Epithelial cell of proximal tubule (primary cell): ENCODE data around the gene GIPC1. TPM values are rescaled to one million over a fixed set of nuclear protein-coding genes. Genes with fewer than 3 reads are reported as not detected.

Experiments
- DNase-seq: peaks from one replicate; pipeline ENCODE4 v3.0.0-alpha.2; 2011; ENCODE audit warnings: low read depth
- H3K4me3 ChIP-seq: 2 replicates; pipeline ENCODE4 v1.5.1; 2011; ENCODE audit warnings: low read depth, mild to moderate bottlenecking, low read length
- total RNA-seq: library from RNA; depleted of rRNA; stranded (reverse); fragments of >200 nt; gene quantifications from 2 replicates; pipeline ENCODE4 v1.2.3, GENCODE V29; 2015
- TF ChIP-seq, protein P1 (sequence below): conservative IDR thresholded peaks from 2 replicates; pipeline ENCODE4 v1.5.1; 2012; ENCODE audit warnings: low read depth, mild to moderate bottlenecking, low read length

The GIPC1 gene
- total RNA-seq, 1 donor from 2014 or later = 218 TPM

DNA sequence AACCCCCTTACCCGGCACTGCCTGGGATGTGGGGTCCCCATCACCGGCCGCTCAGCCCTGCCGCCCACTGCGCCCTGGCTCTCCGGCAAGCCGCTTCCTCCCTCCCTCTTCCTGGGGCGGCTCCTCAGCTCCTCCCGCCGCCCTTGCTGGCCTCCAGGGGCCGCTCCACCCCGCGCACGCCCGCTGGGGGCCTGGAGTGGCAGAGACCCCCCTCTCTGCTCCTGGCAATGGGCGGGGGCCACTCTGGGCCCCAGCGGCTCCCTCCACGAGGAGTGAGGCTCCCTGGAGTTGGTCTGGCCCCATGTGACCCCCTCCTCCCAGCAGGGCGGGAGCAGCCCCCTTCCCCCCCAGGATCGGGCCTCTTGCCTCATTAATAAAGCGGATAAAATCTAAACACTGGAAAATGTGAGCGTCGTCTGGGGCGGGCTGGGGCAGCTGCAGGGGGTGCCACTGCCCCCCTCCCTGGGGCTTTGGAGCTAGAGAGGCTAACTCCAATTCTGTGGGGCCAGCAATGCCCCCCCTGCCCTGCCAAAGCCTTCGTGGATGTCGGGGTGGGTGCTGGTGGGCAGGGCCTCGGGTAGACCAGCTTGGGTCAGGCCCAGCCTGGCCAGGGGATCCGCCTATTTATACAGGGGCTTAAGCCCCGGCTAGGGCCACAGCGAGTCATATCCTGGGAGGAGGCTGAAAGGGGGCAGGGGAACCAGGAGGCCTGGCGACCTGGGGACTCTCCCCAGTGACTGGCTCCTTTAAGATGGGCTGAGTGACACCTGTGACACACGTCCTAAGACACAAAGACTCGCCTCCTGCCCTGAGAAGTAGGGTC lies 20.5 kb downstream of the GIPC1 start, which contains the start of gene PTGER1:
TSS of gene PTGER1 (minus strand) at position 104 of the 823 bp plus-strand sequence. CDS start 1,034 bp downstream, outside the sequence.
- peak within 1 kb of the TSS; percentile 45 for H3K4me3 ChIP-seq
- no peak for DNase-seq
- TF ChIP-seq, protein P1, sequence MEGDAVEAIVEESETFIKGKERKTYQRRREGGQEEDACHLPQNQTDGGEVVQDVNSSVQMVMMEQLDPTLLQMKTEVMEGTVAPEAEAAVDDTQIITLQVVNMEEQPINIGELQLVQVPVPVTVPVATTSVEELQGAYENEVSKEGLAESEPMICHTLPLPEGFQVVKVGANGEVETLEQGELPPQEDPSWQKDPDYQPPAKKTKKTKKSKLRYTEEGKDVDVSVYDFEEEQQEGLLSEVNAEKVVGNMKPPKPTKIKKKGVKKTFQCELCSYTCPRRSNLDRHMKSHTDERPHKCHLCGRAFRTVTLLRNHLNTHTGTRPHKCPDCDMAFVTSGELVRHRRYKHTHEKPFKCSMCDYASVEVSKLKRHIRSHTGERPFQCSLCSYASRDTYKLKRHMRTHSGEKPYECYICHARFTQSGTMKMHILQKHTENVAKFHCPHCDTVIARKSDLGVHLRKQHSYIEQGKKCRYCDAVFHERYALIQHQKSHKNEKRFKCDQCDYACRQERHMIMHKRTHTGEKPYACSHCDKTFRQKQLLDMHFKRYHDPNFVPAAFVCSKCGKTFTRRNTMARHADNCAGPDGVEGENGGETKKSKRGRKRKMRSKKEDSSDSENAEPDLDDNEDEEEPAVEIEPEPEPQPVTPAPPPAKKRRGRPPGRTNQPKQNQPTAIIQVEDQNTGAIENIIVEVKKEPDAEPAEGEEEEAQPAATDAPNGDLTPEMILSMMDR = peak; percentile 45

DNA sequence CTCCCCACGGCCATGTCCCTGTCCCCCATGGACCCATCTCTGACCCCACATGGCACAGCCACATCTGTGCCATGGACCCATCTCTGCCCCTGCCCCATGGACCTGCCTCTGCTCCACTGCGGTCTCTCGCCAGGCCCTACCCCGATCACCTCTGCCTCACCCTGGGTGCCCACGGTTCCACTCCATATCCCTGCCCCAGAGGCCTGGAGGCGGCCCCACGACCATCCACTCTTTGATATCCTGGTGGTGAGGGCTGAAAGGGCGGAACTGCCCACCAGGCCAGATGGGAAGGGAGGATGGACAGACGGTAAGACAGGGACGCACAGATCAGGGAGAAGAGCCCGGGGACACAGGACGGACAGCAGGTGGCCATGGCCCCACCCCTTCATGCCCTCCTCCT lies 21.1 kb downstream of the GIPC1 start:
- DNase-seq = no peak
- TF ChIP-seq, protein P1 = no peak
- H3K4me3 ChIP-seq = peak overlapping the region; percentile 45

DNA sequence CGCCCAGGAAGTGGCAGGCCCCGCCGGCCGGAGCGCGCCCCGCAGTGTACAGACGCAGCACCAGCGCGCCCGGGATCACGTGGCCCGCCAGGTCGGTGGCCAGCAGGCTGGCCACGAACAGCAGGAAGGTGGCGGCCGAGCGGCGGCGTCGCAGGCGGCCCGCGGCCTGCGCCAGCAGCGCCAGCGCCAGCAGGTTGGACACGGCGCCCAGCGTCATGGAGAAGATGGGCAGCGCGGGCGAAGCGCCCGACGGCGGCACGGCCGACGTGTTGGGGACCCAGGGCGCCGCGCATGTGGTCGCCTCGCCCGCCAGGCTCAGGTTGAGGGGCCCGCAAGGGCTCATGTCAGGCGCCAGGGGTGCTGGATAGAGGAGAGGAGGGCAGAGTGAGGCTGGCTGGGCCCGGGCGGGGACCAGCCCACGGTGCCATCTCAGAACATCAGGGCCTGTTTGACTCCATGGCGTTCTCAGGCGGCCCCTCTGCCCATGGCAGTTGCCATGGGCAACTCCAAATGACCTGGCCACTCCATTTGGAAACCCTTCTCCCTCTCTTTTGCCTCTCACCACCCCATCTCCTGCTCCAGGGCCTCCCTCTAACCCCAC lies 21.8 kb downstream of the GIPC1 start:
- no peak for DNase-seq
- no peak overlapping the region for H3K4me3 ChIP-seq
- TF ChIP-seq, protein P1 = no peak

GRCh38 chr19:14473073-14473977 lies 22.6 kb downstream of the GIPC1 start:
- DNase-seq = no peak
- TF ChIP-seq, protein P1 = no peak
- H3K4me3 ChIP-seq = no peak overlapping the region

DNA sequence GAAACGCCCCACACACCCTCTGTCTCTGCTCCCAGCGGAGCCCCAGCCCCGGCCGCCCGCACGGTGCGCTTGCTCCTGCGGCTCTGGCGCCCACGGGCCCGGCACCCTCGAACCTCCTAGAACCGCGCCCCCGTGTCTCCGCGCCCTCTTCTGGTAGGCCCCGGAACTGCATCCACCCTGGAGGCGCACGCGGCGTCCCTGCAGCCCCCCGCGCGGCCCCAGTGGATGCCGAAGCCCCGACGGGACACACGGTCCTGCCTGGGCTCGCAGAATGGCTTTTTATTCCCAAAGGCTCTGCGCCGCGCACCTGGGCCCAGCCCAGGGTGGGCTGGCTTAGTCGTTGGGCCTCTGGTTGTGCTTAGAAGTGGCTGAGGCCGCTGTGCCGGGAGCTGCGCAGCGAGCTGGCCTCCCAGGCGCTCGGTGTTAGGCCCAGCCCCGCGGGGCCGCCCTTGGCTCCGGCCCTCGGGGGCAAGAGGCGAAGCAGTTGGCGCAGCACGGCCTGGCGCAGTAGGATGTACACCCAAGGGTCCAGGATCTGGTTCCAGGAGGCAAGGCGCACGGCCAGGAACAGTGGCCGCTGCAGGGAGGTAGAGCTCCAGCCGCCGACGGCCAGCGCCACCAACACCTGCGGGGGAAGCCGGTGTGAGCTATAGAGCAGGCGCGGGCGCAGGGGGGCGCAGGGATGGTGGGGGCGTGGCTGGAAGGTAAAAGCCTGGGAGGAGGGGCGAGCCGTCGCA lies 23.6 kb downstream of the GIPC1 start:
- peak overlapping the region; percentile 14 for H3K4me3 ChIP-seq
- TF ChIP-seq, protein P1 = peak; percentile 71
- DNase-seq = no peak
